Skin of body (tissue), 2 donors: ENCODE measurements around the gene RAE1. TPM values are rescaled to one million over a fixed set of nuclear protein-coding genes. Genes with fewer than 3 reads are reported as not detected.

Experiments used
- DNase-seq: peaks from one replicate; lab custom pipeline; 2025; lab: John Stamatoyannopoulos, UW
- total RNA-seq: library from RNA; depleted of rRNA; stranded (reverse); fragments of >200 nt; gene quantifications from one replicate; pipeline ENCODE4 v1.2.3, GENCODE V29; 2014

RAE1 gene
- total RNA-seq, 1 donor from 2014 or later: 19.7 TPM

- no peak for DNase-seq
Observed at GRCh38 chr20:57387463-57387862, 36.4 kb downstream of the RAE1 start.

DNA sequence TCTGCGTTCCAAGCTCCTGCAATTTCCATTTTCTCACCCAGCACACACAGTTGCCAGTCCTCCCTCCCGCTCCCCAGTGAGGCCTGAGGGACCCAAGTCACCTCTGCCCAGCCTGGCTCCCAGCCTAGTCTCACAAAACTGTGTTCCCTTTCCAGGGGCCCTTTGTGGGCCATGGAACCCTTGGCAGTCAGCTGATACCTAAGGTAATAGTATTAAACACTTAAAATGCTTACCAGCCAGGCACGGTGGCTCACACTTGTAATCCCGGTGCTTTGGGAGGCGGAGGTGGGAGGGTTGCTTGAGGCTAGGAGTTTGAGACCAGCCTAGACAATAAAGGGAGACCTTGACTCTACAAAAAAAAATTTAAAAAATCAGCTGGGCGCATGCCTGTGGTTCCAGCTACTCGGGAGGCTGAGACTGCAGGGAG lies 36.9 kb downstream of the RAE1 start:
- no peak for DNase-seq

DNA sequence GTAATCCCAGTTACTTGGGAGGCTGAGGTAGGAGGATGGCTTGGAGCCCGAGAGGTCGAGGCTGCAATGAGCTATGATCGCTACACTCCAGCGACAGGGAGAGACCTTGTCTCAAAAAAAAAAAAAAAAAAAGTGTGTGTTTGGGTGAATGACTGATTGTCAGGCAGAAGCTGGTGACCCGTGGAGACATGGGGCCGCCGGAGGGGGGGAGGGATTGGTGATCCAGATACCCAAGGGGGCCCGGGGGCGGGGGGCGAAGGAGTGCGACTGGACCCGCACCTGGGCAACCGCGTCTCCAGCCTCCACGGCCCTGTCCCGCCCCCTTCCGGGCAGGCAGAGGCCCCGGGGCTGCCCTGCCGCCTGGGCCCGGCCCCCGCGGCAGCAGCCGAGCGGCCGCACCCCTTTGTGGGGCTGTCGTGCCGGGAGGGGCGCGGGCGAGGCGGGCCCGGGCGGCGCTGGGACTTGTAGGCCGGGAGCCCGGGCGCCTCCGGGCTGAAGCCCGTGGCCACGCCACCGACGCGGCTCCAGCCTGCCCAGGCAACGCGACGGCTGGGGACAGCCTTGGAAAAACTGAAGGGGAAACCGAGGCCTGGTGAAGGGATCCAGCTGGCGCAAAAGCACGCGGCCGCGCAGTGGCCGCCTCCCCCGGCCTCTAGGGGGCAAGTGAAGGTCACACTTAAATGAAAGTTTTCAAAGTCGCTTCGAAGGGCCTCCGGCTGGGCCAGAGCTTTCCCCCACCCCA lies 38.1 kb downstream of the RAE1 start:
- DNase-seq: peak; percentile 19

DNA sequence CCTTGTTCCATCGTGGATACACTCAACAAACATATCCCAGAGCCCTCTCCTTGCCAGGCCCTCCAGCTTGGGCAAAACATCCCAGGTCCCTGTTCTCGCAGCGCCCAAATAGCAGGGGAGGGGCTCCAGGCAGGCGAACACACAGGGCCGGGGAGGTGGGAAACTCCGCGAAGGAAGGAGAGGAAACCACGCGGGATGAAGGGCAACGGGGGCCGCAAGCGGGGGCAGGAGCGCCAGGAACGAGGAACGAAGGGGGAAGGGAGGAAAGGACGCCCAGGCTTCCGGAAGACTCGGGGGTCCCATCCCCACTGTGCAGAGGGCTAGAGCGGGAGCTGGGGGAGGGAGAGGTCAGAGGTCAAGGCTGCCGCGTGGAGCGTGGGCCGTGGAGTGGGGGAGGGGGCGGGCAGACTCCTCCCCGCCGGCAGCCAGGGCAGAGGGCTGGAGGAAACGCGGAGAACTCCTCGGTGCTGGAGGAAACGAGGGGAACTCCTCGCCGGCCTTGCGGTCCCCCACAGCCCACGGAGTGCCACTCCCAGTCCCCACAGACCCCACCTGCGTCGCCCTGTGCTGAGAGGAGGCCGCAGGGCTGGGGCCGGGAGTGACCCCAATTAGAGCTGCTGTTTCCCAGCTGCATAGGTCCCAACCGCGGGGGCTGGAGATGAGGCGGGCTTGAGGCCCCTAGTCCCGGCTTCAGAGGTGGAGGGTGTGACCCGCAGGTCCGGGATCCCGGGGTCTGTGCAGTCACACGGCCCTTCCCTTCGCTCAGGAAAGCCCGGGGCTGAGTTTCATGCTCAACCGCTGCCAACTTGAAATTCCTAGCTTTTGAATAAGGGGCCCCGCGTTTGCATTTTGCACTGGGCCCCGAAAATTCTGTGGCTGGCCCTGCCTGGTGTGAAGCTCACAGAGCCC lies 38.9 kb downstream of the RAE1 start:
- no peak for DNase-seq

DNA sequence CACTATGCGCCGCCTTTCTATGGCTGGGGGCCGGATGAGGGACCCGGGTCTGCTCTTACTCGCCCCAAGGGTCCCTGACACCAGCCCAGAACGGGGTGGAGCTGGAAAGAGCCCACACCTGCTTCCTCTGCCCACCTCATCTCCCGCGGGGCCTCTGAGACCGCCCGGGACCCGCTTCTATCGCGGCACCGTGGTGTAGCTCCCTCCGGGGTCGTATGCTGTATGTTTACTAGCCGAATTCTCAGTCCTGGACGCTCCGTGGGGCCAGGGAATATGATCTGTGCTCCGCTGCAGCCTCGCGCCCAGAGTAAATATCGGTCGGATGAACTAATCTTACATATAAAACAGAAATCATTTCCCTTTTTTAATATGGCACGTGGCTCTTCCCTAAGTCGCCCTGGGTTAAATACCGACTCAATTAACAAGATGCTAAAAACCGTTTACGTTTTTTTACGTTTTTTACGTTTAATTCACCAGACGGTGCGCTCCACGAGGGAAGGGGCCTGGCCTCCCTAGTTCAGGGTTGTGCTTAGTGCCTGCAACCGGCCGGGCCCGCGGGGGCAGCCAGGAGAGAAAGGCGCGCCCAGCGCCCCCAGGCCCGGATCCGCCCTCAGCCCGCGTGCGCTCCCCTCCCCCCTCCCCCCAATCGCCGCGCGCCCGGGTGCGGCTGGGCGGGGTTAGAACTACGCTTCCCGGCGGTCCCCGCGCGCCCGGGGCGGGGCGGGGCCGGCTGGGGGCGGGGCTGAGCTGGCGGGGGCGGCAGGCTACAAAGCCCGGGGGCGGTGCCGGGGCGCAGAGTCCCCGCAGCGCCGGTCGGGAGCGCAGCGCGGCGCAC lies 39.8 kb downstream of the RAE1 start, which contains the start of gene RBM38:
RBM38 (plus strand) TSS at position 793 of the 835 bp plus-strand sequence. CDS start 186 bp downstream, outside the sequence.
- peak; percentile 31 for DNase-seq

DNA sequence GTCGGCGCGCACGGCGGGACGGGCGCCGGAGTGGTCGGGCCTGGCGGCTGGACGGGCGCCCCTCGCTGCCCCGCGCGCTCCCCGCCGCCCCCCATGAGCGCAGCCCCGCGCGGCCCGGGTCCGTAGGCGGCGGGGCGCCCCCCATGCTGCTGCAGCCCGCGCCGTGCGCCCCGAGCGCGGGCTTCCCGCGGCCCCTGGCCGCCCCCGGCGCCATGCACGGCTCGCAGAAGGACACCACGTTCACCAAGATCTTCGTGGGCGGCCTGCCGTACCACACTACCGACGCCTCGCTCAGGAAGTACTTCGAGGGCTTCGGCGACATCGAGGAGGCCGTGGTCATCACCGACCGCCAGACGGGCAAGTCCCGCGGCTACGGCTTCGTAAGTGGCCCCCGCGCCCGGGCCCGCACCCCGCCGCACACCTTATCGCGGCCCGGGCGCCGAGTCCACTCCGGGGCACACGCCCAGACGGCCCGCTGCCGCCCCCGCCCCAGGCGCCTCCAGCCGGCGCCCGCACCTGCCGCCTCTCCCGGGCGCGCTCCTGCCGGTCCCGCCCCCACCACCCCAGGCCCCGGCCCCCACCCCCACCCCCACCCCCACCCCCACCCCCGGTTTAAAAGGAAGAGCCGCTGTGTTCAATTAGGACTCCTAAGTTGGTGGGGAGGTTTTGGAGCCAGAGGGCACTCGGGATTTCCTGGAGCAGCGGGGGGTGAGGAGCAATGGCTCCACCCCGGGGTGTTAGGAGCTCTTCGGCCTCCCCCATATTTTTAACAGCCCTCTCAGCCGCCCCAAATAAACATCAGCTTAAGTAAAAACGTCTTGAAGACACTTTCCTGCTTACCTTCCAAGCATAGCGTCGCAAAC lies 40.6 kb downstream of the RAE1 start:
- no peak for DNase-seq

DNA sequence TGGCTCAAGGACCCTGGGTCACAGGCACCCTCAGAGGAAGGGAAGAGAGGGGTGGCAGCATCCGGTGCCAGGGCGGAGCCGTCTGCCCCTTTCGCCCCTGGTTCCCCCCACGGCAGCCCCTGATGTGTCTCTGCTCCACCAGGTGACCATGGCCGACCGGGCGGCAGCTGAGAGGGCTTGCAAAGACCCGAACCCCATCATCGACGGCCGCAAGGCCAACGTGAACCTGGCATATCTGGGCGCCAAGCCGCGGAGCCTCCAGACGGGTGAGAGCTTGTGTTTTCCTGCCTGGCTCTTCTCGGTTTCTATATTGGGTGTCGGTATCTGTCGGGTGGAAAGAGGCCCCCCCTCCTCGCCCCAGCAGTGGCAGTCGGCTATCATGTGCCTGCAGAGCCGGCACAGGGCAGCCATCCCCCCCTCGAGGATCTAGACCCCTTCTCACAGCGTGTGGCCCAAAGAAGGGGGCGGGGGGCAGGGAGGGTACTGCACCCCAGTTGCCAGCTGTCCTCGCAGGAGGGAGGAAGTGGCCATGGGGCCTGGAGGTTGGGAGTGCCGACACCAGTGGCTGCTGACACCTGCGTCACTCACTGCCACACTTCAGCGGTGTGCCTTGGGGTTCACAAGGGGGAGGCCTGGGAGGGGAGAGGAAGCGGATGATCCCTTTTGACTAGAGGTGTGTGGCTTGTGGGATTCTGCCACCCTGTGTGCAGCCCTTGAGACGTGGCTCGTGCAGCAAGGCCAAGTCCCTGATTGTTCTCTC lies 41.6 kb downstream of the RAE1 start:
- DNase-seq: no peak

DNA sequence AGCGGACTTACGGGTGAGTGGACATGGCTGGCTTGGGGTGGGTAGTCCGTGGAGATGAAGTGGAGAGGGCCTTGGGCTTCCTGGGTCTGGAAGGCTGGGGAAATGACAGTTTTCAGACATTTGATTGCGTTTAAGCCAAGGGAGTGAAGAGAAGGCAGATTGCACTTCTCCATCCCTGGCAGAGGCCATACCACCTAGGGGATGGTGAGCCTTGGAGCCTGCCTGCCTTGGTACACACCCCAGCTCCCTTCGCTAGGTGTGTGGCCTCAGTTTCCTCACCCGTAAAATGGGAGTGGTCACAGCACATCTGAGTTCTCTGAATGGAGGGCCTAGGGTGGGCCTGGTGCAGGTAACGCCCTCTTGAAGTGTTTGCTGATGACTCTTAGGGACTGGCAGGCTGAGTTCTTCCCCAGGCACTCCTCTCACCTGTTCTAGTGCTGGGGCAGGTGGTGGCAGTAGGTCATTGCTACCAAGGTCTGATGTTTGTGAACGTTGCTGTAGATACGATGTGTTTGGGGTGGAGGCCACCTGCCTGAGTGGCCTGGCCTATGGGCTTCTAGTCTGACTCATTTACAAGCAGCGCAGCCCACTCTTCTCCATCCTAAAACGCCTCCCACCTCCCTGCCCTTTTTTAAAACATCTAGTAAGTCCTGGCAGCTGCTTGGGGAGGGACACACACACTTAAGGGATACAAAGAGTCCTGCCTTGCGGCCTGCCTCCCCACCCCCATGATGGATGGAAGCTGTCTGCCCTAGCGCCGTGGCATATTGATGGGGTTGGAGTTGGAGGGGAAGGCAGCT lies 42.5 kb downstream of the RAE1 start:
- DNase-seq: no peak

- no peak for DNase-seq
Observed at GRCh38 chr20:57394121-57395082, 43.3 kb downstream of the RAE1 start.

DNA sequence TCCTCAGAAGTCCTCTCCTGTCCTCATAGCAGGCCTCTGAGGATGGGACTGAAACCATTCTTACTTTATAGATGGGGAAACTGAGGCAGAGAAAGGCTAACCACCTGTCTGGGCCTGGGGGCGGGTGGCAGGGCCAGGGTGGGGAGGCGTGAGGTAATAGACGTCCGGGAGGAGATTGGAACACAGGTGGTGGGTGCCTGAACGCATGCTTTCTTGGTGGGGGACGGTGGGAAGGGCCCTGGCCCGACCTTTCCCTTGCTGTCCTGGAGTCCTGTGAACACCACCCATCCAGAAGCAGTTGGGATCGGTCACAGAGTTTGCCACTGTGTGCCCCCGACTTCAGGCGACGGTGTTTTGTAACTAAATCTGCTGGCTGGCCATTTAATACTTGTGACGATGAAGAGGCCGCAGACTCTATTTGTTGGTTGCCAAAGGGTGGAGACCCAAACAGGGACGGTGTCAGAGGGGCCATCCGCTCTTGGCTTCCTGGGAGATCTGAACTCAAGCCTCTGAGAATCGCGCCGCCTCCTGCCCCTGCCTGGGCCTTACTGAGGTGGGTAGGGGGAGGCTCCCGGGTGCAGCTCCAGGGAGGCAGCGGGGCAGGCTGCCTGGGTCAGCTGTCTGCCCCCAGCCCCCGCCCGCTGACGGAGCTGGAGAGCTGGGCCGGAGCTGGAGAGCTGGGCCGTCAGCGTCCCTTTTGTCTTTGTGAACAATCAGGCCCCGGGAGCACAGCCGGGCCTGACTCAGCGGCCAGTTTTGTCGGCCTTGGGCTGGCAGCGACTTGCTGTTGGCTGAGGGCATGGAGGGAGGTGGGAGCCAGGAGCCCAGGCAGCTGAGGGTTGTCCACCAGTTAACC lies 44.3 kb downstream of the RAE1 start:
- DNase-seq: no peak

DNA sequence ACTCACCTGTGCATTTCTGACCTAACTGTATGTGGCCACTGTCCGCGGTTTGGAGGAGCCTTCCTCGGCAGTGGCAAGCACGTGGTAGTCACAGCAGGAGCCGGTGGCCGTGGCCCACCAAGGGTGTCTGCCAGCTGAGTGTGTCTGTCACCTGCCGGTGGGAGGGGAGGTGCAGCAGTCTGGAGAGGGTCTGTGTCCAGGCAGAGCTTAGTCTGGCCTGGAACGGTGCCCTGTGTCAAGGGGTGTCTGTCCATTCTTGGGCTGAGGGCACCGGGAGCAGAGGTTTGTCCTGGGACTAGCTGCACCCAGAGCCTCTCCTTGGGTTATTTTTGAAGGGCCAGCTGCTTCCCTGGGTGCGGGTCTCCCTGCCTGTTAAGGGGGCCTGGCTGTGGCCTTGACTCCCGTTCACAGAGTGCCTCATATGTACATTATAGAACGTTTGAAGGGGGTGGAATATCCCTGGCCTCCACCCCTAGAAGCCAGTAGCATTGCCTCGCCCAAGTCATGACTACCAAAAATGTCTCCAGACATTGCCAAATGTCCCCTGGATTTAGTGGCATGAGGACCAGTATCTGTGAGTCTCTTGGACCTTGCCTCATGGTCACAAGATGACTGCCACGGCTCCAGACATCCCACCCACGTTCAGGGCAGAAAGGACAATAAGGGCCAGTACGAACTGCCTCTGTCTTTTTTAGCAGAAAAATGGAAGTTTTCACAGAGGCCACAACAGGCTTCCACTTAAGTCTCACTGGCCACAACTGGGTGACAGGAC lies 45.3 kb downstream of the RAE1 start:
- no peak for DNase-seq

GRCh38 chr20:57396984-57397692 lies 46.1 kb downstream of the RAE1 start:
- DNase-seq: no peak

DNA sequence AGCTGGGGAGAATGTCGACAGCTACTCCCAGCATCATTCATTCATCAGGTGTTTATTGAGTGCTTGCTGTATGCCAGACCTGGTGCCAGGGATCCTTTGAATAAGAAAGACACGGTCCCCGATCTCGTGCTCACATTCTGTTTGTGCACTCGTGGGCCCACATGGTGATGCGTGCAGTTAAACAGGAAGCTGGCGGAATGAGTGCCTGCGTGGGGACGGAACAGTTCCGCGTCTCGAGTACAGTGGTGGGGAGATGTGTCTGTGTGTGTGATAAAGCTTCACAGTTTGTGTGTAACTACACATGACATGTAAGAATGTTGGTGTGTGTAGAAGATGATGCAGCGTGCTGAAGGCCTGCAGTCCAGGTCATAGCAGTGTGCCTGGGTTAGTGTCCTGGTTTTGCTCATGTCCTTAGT lies 46.6 kb downstream of the RAE1 start:
- no peak for DNase-seq

DNA sequence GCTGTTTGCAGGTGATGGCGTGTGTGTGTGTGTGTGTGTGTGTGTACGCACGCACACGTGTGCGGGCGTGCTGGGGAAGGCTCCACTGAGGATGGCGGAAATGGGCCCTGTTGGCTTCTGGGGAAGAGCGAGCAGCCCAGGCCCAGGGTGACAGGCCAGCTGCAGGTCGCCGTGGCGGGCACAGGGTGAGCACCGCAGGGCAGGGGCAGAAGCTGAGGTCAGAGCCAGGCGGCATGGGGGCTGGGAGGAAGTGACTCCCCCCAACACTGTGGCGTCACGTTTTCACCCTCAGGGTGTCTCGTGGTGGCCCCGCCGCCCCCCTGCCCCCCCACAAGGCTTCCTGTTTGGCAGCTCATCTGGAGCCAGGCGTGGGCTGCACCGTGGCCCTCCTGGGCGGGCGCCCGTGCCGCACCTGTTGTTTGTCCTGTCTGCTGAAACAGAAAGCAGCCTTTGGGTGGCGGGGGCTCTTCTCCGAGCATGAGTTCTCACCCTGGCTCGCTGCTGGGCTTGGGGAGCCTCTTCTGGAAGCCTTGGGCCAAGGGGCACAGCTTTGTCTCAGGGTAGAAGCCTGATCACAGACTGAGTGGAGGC lies 47.3 kb downstream of the RAE1 start:
- no peak for DNase-seq
